ENCODE results near the gene TBC1D8. TPM values are rescaled to one million over a fixed set of nuclear protein-coding genes. Genes with fewer than 3 reads are reported as not detected.

Gene TBC1D8
- total and polyA plus RNA-seq, 2 of the 8 experiments (the other 6 are each of a cell fraction or from before 2014, with no cell fraction given) = 20.8 to 21.8 TPM

DNA sequence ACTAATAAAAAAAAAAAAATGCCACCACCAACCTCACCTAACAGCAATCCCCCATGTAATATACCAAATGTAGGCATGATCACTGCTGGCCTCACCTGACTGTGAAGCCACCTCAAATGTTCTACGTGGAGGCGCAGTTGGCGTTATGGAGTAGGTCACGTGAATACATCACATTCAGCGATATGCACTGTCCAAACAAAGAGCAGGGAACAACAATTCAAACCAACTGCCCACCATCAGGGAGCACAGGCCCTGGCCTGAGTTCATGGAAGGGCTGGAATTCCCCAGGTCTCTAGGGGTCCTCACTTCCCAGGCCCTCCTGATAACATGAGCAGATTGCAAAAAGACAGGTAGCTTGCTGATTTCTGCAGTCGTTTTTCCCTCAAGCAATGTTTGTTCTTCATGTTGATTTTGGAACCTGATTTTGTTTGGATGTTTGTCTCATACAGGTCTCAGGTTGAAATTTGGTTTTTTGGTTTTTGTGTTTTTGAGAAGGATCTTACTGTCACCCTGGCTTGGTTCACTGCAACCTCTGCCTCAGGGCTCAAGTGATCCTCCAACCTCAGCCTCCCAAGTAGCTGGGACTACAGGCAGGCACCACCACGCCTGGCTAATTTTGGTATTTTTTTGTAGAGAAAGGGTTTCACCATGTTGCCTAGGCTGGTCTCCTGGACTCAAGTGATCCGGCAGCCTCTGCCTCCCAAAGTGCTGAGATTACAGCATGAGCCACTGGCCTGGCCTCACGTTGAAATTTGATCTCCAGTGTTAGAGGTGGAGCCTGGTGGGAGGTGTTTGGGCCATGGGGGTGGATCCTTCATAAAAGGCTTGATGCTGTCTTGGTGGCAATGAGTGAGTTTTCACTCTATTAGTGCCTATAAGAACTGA lies 15.5 kb downstream of the TBC1D8 start:
- no peak overlapping the region for H2AFZ ChIP-seq (ENCODE audit: low read length)
- H3K4me1 ChIP-seq (replicated peaks in 1 of 4; ENCODE audit: control insufficient read depth in 3 of 4, insufficient read depth in 4 of 4, low read length in 3 of 4) = peaks cover 3 to 8% (median 4%) of the 10 kb centered on the region in 4 experiments; a peak in 6 of 7 replicates
- 77% methylated on average over 9 of the region's 9 CpGs; no CpG with 5 or more reads in 1 of the 2 experiments for WGBS, 2 experiments (ENCODE audit: extremely low coverage in 1 of 2, insufficient coverage in 1 of 2, insufficient read length in 1 of 2, insufficient replicate concordance in 2 of 2, low coverage in 1 of 2, low lambda C conversion rate in 2 of 2, missing lambda C conversion rate in 1 of 2)
- no peak overlapping the region for H3K56ac ChIP-seq (replicated peaks; ENCODE audit: insufficient read length, low read depth, low read length)
- peak overlapping the region in 2 of 4 experiments; percentile 7 to 11; a peak in 3 of 8 replicates for H3K4me3 ChIP-seq (ENCODE audit: extremely low read depth in 1 of 4, insufficient read depth in 2 of 4, low read depth in 3 of 4, low read length in 4 of 4)
- peak overlapping the region; percentile 68 for H4K5ac ChIP-seq (ENCODE audit: insufficient read length, low read depth, low read length)
- H3K14ac ChIP-seq (ENCODE audit: insufficient read length) = no peak overlapping the region
- no peaks in the 10 kb centered on the region for H4K20me1 ChIP-seq (replicated peaks in 1 of 2; ENCODE audit: control insufficient read depth in 1 of 2, insufficient read depth in 2 of 2, low read length in 2 of 2)
- peak overlapping the region; percentile 32 to 39; a peak in 3 of 4 replicates for H3K4me2 ChIP-seq (ENCODE audit: insufficient read depth in 1 of 2, low read depth in 2 of 2, low read length in 2 of 2)
- no peak for TF ChIP-seq SP4 (IDR thresholded peaks at IDR 0.05; ENCODE audit: low read length)
- TF ChIP-seq RBBP5 (IDR thresholded peaks at IDR 0.05; ENCODE audit: borderline replicate concordance, low read depth, low read length) = no peak
- TF ChIP-seq TAF1 (IDR thresholded peaks at IDR 0.05; ENCODE audit: low read depth, low read length) = 0 out of 2 replicates have a peak, but pooled peaks have one; percentile 48
- TF ChIP-seq YY1 (IDR thresholded peaks at IDR 0.05; ENCODE audit: low read depth, low read length) = no peak
- no peaks in the 10 kb centered on the region for H3K9me3 ChIP-seq (ENCODE audit: insufficient read depth in 2 of 2, low read depth in 1 of 2, low read length in 1 of 2)
- H3K23ac ChIP-seq (ENCODE audit: insufficient read length) = no peak overlapping the region
- H2AK5ac ChIP-seq (ENCODE audit: low read depth, low read length) = no peak overlapping the region
- CTCF ChIA-PET (ENCODE audit: partially characterized antibody) = interaction anchor here (1.2 to 1.4 kb wide), 2 partner anchors 12 to 53 kb away, joined by 3 to 4 read pairs; no protein-coding TSS in a partner anchor
- H3K18ac ChIP-seq (ENCODE audit: extremely low read depth, low read length) = no peak overlapping the region
- H3K27me3 ChIP-seq (replicated peaks in 1 of 4; ENCODE audit: control insufficient read depth in 3 of 4, extremely low read depth in 1 of 4, insufficient read depth in 3 of 4, low read length in 3 of 4) = no peaks in the 10 kb centered on the region
- H2BK12ac ChIP-seq (ENCODE audit: low read depth, low read length) = no peak overlapping the region
- peaks cover 0 to 63% of the 10 kb centered on the region in 2 experiments; a peak in 2 of 4 replicates for H3K79me2 ChIP-seq (ENCODE audit: control insufficient read depth in 1 of 2, insufficient read depth in 2 of 2, low read length in 2 of 2)
- no peaks in the 10 kb centered on the region for H3K36me3 ChIP-seq (ENCODE audit: control insufficient read depth in 2 of 4, insufficient read depth in 4 of 4, low read length in 3 of 4)
- no peak overlapping the region for H2BK15ac ChIP-seq (ENCODE audit: low read length)
- no peak overlapping the region for H4K91ac ChIP-seq (replicated peaks; ENCODE audit: insufficient read length, low read length)
- no peaks in the 10 kb centered on the region; the same call in 1 of the 2 replicates for H3K23me2 ChIP-seq (ENCODE audit: low read depth, low read length)
- H2BK5ac ChIP-seq (ENCODE audit: low read depth, low read length) = 0 out of 2 replicates have a peak overlapping the region, but pooled peaks have one; percentile 1
- DNase-seq (ENCODE audit: low read depth in 1 of 2, low spot score in 2 of 2) (no peak), FAIRE-seq (no peak)
- POLR2A ChIA-PET (ENCODE audit: partially characterized antibody) = interaction anchor here (0.8 to 1.2 kb wide), 3 partner anchors 10 to 14 kb away, joined by 3 to 7 read pairs (median 4); no protein-coding TSS in a partner anchor
- no peak overlapping the region; a peak in 1 of 7 replicates for H3K9ac ChIP-seq (replicated peaks in 1 of 4; ENCODE audit: extremely low read depth in 1 of 4, low read depth in 3 of 4, low read length in 3 of 4)
- no peak overlapping the region for H2BK20ac ChIP-seq (ENCODE audit: low read length)
- no peak overlapping the region; the same call in 1 of the 2 replicates for H3K27ac ChIP-seq (ENCODE audit: low read depth, low read length)
- H3K4ac ChIP-seq (replicated peaks; ENCODE audit: insufficient read length, low read depth, low read length) = no peak overlapping the region
- H3K79me1 ChIP-seq (ENCODE audit: low read depth, low read length) = peaks cover 14% of the 10 kb centered on the region
- no peak overlapping the region for H2BK120ac ChIP-seq (replicated peaks; ENCODE audit: low read depth, low read length)
- no peak overlapping the region; the same call in 1 of the 2 replicates for H4K8ac ChIP-seq (ENCODE audit: extremely low read depth, insufficient read depth, low read length)
